ENCODE measurements around the gene PANK3. TPM values are rescaled to one million over a fixed set of nuclear protein-coding genes. Genes with fewer than 3 reads are reported as not detected.

Gene PANK3
- total and polyA plus RNA-seq, 9 of the 15 experiments (the other 6 are each of a cell fraction or from before 2014, with no cell fraction given), result 5.9 to 50.4 (median 29.7) TPM

DNA sequence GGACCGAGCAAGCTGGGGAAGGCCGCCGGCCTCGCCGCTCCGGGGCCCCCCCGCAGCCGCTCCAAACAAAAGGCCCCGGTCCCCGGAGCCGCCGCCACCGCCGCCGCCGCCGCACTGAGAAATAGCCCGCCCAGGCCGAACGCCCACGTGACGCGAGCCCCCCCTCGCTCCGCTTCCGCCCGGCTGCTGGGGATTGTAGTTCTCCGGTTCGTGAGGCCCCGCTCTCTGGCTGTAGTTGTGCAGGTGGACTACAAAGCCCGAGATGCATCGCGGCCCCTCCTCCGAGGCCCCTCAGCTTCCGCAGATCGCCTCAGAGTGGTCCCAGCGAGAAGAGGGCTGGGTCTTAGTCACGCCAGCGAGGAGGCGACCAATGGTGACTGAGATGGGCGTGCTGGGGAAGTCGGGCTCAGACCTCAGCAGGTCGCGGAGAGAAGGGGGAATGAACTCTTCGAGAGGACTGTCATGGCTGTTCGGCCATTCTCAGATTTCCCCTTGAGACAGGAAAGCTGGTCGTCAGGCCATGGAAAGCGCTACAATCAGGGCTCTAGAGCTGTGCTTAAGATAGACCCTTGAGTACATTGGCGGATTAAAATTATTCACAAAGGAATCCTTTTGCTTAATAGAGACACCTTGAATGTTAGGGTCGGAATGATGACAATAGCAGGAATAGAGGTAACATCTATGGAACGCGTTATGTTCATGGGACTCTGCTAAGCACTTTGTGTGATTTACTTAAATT is 489 bp upstream of the PANK3 start (continued):
- peak; percentile 71 for TF ChIP-seq ZNF12 (CRISPR knock-in tag; IDR thresholded peaks at IDR 0.05)
- TF ChIP-seq NR2C2 (CRISPR knock-in tag; IDR thresholded peaks at IDR 0.05), result no peak
- peak; percentile 89 for TF ChIP-seq NR2C2 (tag; IDR thresholded peaks at IDR 0.05)
- TF ChIP-seq POLR3G (IDR thresholded peaks at IDR 0.05; ENCODE audit: extremely low read depth, insufficient read length, insufficient replicate concordance), result no peak
- TF ChIP-seq, protein P1, sequence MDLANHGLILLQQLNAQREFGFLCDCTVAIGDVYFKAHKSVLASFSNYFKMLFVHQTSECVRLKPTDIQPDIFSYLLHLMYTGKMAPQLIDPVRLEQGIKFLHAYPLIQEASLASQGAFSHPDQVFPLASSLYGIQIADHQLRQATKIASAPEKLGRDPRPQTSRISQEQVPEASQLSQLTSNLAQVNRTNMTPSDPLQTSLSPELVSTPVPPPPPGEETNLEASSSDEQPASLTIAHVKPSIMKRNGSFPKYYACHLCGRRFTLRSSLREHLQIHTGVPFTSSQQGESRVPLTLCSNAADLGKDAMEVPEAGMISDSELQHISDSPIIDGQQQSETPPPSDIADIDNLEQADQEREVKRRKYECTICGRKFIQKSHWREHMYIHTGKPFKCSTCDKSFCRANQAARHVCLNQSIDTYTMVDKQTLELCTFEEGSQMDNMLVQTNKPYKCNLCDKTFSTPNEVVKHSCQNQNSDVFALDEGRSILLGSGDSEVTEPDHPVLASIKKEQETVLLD (IDR thresholded peaks at IDR 0.05), result peak; percentile 84; the same call in 1 of the 2 replicates
- no peak for TF ChIP-seq RHOXF2B (CRISPR knock-in tag; conservative IDR thresholded peaks at IDR 0.05)
- TF ChIP-seq ZFX (CRISPR knock-in tag; IDR thresholded peaks at IDR 0.05), result peak; percentile 80
- TF ChIP-seq BRD9 (IDR thresholded peaks at IDR 0.05; ENCODE audit: low read depth, partially characterized antibody), result no peak
- TF ChIP-seq, protein P2, sequence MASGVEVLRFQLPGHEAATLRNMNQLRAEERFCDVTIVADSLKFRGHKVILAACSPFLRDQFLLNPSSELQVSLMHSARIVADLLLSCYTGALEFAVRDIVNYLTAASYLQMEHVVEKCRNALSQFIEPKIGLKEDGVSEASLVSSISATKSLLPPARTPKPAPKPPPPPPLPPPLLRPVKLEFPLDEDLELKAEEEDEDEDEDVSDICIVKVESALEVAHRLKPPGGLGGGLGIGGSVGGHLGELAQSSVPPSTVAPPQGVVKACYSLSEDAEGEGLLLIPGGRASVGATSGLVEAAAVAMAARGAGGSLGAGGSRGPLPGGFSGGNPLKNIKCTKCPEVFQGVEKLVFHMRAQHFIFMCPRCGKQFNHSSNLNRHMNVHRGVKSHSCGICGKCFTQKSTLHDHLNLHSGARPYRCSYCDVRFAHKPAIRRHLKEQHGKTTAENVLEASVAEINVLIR (CRISPR knock-in tag; IDR thresholded peaks at IDR 0.05), result no peak
- TF ChIP-seq FOXJ3 (CRISPR knock-in tag; IDR thresholded peaks at IDR 0.05), result no peak
- no peak for TF ChIP-seq BMI1 (IDR thresholded peaks at IDR 0.05; ENCODE audit: low read length)
- no peak for TF ChIP-seq ZNF121 (CRISPR knock-in tag; conservative IDR thresholded peaks at IDR 0.05)
- TF ChIP-seq KDM5B (IDR thresholded peaks at IDR 0.05; ENCODE audit: insufficient replicate concordance, low read depth, low read length), result peak; percentile 69
- TF ChIP-seq, protein P3, sequence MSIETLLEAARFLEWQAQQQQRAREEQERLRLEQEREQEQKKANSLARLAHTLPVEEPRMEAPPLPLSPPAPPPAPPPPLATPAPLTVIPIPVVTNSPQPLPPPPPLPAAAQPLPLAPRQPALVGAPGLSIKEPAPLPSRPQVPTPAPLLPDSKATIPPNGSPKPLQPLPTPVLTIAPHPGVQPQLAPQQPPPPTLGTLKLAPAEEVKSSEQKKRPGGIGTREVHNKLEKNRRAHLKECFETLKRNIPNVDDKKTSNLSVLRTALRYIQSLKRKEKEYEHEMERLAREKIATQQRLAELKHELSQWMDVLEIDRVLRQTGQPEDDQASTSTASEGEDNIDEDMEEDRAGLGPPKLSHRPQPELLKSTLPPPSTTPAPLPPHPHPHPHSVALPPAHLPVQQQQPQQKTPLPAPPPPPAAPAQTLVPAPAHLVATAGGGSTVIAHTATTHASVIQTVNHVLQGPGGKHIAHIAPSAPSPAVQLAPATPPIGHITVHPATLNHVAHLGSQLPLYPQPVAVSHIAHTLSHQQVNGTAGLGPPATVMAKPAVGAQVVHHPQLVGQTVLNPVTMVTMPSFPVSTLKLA (conservative IDR thresholded peaks at IDR 0.05), result peak; percentile 26 to 48; a peak in 1 of 4 replicates
- TF ChIP-seq, protein P4, sequence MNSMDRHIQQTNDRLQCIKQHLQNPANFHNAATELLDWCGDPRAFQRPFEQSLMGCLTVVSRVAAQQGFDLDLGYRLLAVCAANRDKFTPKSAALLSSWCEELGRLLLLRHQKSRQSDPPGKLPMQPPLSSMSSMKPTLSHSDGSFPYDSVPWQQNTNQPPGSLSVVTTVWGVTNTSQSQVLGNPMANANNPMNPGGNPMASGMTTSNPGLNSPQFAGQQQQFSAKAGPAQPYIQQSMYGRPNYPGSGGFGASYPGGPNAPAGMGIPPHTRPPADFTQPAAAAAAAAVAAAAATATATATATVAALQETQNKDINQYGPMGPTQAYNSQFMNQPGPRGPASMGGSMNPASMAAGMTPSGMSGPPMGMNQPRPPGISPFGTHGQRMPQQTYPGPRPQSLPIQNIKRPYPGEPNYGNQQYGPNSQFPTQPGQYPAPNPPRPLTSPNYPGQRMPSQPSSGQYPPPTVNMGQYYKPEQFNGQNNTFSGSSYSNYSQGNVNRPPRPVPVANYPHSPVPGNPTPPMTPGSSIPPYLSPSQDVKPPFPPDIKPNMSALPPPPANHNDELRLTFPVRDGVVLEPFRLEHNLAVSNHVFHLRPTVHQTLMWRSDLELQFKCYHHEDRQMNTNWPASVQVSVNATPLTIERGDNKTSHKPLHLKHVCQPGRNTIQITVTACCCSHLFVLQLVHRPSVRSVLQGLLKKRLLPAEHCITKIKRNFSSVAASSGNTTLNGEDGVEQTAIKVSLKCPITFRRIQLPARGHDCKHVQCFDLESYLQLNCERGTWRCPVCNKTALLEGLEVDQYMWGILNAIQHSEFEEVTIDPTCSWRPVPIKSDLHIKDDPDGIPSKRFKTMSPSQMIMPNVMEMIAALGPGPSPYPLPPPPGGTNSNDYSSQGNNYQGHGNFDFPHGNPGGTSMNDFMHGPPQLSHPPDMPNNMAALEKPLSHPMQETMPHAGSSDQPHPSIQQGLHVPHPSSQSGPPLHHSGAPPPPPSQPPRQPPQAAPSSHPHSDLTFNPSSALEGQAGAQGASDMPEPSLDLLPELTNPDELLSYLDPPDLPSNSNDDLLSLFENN (IDR thresholded peaks at IDR 0.05; ENCODE audit: low read depth in 2 of 2, low read length in 2 of 2), result 0 out of 4 replicates have a peak, but pooled peaks of 1 of the 2 experiments have one; percentile 19
- peak; percentile 64; the same call in 1 of the 2 replicates for TF ChIP-seq POLR2AphosphoS2 (IDR thresholded peaks at IDR 0.05; ENCODE audit: low read length)
- TF ChIP-seq CSDE1 (IDR thresholded peaks at IDR 0.05), result no peak
- TF ChIP-seq FOXA3 (CRISPR knock-in tag; conservative IDR thresholded peaks at IDR 0.05 in 1 of 2, IDR thresholded peaks at IDR 0.05 in 1 of 2), result no peak
- no peak for TF ChIP-seq HMG20A (CRISPR knock-in tag; conservative IDR thresholded peaks at IDR 0.05)
- peak; percentile 88 for TF ChIP-seq TAF1 (IDR thresholded peaks at IDR 0.05; ENCODE audit: control insufficient read depth, extremely low read depth, insufficient read depth, low read length, severe bottlenecking)

Data from K562 (cell line).